Hepatocyte (in vitro differentiated cells): Measurements from ENCODE around the gene CMTR1. TPM values are rescaled to one million over a fixed set of nuclear protein-coding genes. Genes with fewer than 3 reads are reported as not detected.

Experiments used
- DNase-seq: peaks from one replicate; pipeline ENCODE4 v3.0.0-alpha.2; 2016; ENCODE audit warnings: low spot score
- H2AFZ ChIP-seq: fragments of 200-600 bp; sonication (generic); 2 replicates; pipeline ENCODE4 v1.6.0; 2016; ENCODE audit warnings: antibody characterized with exemption, mild to moderate bottlenecking
- H3K27ac ChIP-seq: fragments of 200-600 bp; sonication (generic); 2 replicates; pipeline ENCODE4 v1.5.1; 2016; ENCODE audit warnings: mild to moderate bottlenecking
- H3K27me3 ChIP-seq: fragments of 200-600 bp; sonication (generic); 2 replicates; pipeline ENCODE4 v1.6.1; 2016
- H3K36me3 ChIP-seq: fragments of 200-600 bp; sonication (generic); replicated peaks from 2 replicates; pipeline ENCODE4 v1.5.1; 2016; ENCODE audit warnings: low read depth; ENCODE audit not compliant: insufficient read depth
- H3K4me1 ChIP-seq: fragments of 200-600 bp; sonication (generic); 2 replicates; pipeline ENCODE4 v1.5.1; 2016; ENCODE audit warnings: mild to moderate bottlenecking, moderate library complexity; ENCODE audit not compliant: insufficient read depth
- H3K4me2 ChIP-seq: fragments of 200-600 bp; sonication (generic); 2 replicates; pipeline ENCODE4 v1.6.0; 2016
- H3K4me3 ChIP-seq: fragments of 200-600 bp; sonication (generic); 2 replicates; pipeline ENCODE4 v1.5.1; 2016; ENCODE audit warnings: mild to moderate bottlenecking
- H3K79me2 ChIP-seq: fragments of 200-600 bp; sonication (generic); 2 replicates; pipeline ENCODE4 v1.6.0; 2017; ENCODE audit warnings: mild to moderate bottlenecking
- H3K9me2 ChIP-seq: fragments of 200-600 bp; sonication (generic); replicated peaks from 2 replicates; pipeline ENCODE4 v1.6.0; 2017; ENCODE audit warnings: mild to moderate bottlenecking; ENCODE audit not compliant: insufficient read depth
- H3K9me3 ChIP-seq: fragments of 200-600 bp; sonication (generic); 2 replicates; pipeline ENCODE4 v1.5.1; 2016; ENCODE audit warnings: low read depth, mild to moderate bottlenecking
- H4K20me1 ChIP-seq: fragments of 200-600 bp; sonication (generic); 2 replicates; pipeline ENCODE4 v1.6.0; 2016; ENCODE audit warnings: mild to moderate bottlenecking; ENCODE audit not compliant: insufficient read depth, poor library complexity, severe bottlenecking
- EZH2 ChIP-seq: fragments of 200-600 bp; sonication (generic); IDR thresholded peaks from 2 replicates; pipeline ENCODE4 v1.6.1; 2016; ENCODE audit warnings: antibody characterized with exemption, mild to moderate bottlenecking, borderline replicate concordance
- EZH2phosphoT487 ChIP-seq: fragments of 200-600 bp; sonication (generic); IDR thresholded peaks from one replicate; pipeline ENCODE4 v1.6.1; 2018; ENCODE audit warnings: antibody characterized with exemption, mild to moderate bottlenecking, low read depth, moderate library complexity; ENCODE audit not compliant: unreplicated experiment, severe bottlenecking
- WGBS: methylation state at CpG from one replicate; pipeline ENCODE4 v1.1.6; 2016; ENCODE audit warnings: low lambda C conversion rate; ENCODE audit errors: missing lambda C conversion rate; 5-methylcytosine and 5-hydroxymethylcytosine counted together
- polyA plus RNA-seq: library from polyadenylated mRNA; unstranded; fragments of >200 nt; fragmentation: Nextera tagmentation; extraction: Ambion mirVana; gene quantifications from 2 replicates; pipeline ENCODE4 v1.2.1, GENCODE V29; 2016
- total RNA-seq: library from RNA; depleted of rRNA; stranded (reverse); fragments of >200 nt; gene quantifications from 2 replicates; pipeline ENCODE4 v1.2.3, GENCODE V29; 2014
- TF ChIP-seq, protein P1 (sequence below): fragments of 200-600 bp; sonication (generic); IDR thresholded peaks from 2 replicates; pipeline ENCODE4 v1.5.1; 2016; ENCODE audit warnings: antibody characterized with exemption, mild to moderate bottlenecking; ENCODE audit not compliant: poor library complexity

Gene CMTR1
- total and polyA plus RNA-seq, 2 experiments from 2014 or later = 22.5 to 34.4 TPM

- H3K36me3 ChIP-seq = no peaks in the 10 kb centered on the region
- DNase-seq = no peak
- H3K9me3 ChIP-seq = no peaks in the 10 kb centered on the region
- TF ChIP-seq EZH2 (no peak), EZH2phosphoT487 (no peak)
- TF ChIP-seq, protein P1, sequence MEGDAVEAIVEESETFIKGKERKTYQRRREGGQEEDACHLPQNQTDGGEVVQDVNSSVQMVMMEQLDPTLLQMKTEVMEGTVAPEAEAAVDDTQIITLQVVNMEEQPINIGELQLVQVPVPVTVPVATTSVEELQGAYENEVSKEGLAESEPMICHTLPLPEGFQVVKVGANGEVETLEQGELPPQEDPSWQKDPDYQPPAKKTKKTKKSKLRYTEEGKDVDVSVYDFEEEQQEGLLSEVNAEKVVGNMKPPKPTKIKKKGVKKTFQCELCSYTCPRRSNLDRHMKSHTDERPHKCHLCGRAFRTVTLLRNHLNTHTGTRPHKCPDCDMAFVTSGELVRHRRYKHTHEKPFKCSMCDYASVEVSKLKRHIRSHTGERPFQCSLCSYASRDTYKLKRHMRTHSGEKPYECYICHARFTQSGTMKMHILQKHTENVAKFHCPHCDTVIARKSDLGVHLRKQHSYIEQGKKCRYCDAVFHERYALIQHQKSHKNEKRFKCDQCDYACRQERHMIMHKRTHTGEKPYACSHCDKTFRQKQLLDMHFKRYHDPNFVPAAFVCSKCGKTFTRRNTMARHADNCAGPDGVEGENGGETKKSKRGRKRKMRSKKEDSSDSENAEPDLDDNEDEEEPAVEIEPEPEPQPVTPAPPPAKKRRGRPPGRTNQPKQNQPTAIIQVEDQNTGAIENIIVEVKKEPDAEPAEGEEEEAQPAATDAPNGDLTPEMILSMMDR = no peak
- H3K4me1 ChIP-seq = peaks cover 15% of the 10 kb centered on the region
- no peak overlapping the region for H3K4me2 ChIP-seq
- WGBS = 83% methylated on average over 9 of the region's 9 CpGs
- peaks cover 34% of the 10 kb centered on the region for H3K27me3 ChIP-seq
- no peaks in the 10 kb centered on the region for H3K79me2 ChIP-seq
- H4K20me1 ChIP-seq = no peaks in the 10 kb centered on the region
- H3K27ac ChIP-seq = no peak overlapping the region
- no peak overlapping the region for H3K4me3 ChIP-seq
- H2AFZ ChIP-seq = no peak overlapping the region
- no peaks in the 10 kb centered on the region for H3K9me2 ChIP-seq
Observed at GRCh38 chr6:37515712-37516075, 82.7 kb downstream of the CMTR1 start.

DNA sequence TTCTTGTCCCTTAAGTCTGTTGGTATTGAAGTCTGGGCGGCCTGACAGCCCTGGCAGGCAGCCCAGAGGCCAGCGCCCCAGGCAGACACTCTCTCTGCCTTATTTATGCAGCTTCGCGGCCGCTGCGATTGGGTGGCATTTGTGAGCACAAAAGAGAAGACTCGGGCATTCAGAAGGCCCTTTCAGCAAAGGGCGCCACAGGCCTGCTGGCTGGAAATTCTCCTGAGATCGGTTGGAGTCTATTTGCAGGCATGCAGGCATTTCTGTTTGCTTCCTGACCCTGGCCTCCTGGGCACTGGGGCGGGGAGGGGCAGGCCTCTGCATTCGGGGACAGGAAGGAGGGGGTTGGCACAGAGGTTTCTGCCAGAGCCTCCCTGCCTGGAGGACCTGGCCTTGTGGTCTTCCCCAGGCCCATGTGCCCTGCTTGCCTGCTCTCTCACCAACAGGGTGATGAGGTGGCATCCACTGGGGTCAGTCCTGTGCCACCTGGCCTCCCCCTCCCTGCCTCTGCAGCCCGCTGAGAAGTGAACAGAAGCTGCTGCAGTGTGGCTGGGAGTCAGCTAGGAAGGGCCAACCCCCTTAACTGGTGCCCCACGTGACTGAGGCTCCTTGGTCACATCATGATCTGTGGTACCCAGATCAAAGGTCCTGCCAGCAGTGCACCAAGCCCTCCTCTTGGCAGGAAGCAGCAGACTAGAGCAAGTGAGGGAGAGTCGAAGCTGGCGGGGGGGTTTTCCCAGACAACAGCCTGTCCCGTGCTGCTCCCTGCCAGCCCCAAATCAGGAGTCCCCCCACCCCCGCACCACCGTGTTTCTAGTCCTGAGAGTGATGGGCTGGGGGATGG, 83.3 kb downstream of the CMTR1 start:
- no peaks in the 10 kb centered on the region for H4K20me1 ChIP-seq
- H3K9me3 ChIP-seq = no peaks in the 10 kb centered on the region
- H3K4me3 ChIP-seq = no peak overlapping the region
- 61% methylated on average over 18 of the region's 18 CpGs for WGBS
- H3K4me1 ChIP-seq = peaks cover 15% of the 10 kb centered on the region
- peak; percentile 22 for DNase-seq
- TF ChIP-seq EZH2 = no peak
- TF ChIP-seq, protein P1 = no peak
- TF ChIP-seq EZH2phosphoT487 = no peak
- H3K9me2 ChIP-seq = no peaks in the 10 kb centered on the region
- H3K79me2 ChIP-seq = no peaks in the 10 kb centered on the region
- no peak overlapping the region for H3K27ac ChIP-seq
- H3K27me3 ChIP-seq = peaks cover 34% of the 10 kb centered on the region
- H3K36me3 ChIP-seq = no peaks in the 10 kb centered on the region
- H2AFZ ChIP-seq = no peak overlapping the region
- H3K4me2 ChIP-seq = no peak overlapping the region

DNA sequence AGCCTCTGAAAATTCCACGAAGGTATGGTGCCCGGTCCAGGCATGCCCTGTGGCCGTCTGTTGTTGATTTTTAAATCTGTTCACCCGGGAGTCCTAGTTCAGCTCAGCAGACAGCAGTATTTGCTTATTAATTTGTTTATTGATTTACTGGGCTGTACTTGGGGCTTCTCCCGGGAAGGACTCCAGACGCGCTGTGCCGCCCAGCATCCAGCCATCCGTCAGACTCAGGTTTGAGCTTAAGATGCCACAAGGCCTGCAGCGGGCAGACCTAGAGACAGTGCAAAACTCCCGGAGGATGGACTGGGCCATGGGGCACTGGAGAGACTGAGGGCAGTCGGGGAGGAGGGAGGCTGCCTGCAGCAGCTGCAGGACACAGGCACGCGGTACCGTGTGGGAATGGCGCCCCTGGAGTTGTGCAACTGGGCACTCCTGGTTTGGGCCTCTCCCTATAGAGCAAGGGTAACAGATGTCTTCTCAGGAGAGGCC, 83.9 kb downstream of the CMTR1 start:
- Histone ChIP-seq H3K27me3 (peaks cover 29% of the 10 kb centered on the region), H3K4me3 (no peak overlapping the region)
- WGBS = 67% methylated on average over 16 of the region's 16 CpGs

More for the DNA sequence above, 83.9 kb downstream of the CMTR1 start:
- no peak overlapping the region for H3K27ac ChIP-seq
- no peak overlapping the region for H3K4me2 ChIP-seq
- DNase-seq = no peak
- TF ChIP-seq EZH2phosphoT487 = no peak
- TF ChIP-seq, protein P1 = no peak
- no peak for TF ChIP-seq EZH2
- H3K79me2 ChIP-seq = no peaks in the 10 kb centered on the region
- no peaks in the 10 kb centered on the region for H4K20me1 ChIP-seq
- H2AFZ ChIP-seq = no peak overlapping the region
- peaks cover 15% of the 10 kb centered on the region for H3K4me1 ChIP-seq
- H3K36me3 ChIP-seq = no peaks in the 10 kb centered on the region
- no peaks in the 10 kb centered on the region for H3K9me2 ChIP-seq
- no peaks in the 10 kb centered on the region for H3K9me3 ChIP-seq
